GM19238 (cell line): ENCODE measurements around the gene NAV2.

Experiments
- DNase-seq: peaks from one replicate; pipeline ENCODE4 v3.0.0; 2011; ENCODE audit warnings: low spot score; ENCODE audit not compliant: insufficient read length

The NAV2 gene

DNA sequence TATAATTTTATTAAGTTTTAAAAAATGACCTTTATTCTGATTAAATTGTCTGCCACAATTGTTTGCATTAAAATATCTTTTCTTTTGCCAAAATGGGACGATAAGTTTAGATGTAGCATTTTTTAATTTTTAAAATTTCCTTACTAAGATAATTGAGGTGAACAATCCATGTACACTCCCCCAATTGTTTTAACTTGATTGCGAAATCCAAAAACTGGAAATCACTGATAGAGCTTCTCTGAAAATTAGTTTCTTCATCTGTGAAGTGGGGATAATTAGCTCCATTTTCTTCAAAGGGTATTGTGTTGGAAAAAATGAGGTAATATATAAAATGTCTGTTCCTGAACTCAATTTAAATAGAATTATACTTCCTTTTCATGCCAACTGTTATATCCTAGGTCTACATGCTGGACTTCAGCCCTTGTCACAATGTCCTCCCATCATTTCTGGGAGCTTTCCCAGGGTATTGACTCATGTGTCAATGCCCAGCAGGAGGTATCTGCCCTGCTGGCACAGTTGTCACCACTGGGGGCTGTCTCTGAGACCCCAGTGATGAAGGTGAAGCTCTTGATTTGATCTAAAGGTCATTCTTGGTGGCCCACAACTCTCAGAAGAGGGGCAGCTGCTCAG lies 28.7 kb upstream of the NAV2 start:
- no peak for DNase-seq

DNA sequence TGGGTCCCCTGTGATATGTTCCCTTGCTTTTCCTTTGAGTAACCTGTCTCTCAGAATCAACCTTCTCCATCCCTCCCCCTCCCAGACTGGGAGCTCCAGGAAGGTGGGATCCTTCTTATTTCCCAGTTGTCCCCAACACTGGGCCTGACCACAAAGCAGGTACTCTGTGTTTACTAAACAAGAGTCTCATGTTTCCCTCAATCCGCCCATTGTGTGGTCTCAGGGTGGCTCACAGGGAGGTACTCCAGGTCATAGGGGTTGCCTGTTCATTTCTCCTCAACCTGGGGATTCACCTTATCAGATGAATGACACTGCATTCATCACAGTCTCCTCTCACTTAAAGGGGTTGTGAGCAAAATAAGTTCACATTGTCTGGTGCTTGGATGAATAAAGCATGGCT lies 26.4 kb upstream of the NAV2 start:
- DNase-seq = no peak

DNA sequence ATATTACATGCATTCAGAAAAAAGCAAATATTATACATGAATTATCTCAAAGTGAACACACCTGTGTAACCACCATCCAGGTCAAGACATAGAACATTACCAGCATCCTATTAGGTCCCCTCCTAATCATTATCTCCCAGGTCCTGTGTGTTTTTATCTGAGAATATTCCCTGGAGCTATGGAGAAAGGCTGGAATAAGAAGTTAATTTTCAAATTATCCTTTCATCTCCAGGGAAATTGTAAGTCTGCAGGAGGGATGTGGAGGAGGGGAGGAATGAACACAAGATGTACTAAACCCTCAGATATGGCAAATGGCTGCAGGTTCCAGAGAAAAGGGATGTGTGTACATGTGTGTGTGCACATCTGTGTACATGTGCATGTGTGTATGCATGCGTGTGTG lies 25.2 kb upstream of the NAV2 start:
- DNase-seq = no peak

DNA sequence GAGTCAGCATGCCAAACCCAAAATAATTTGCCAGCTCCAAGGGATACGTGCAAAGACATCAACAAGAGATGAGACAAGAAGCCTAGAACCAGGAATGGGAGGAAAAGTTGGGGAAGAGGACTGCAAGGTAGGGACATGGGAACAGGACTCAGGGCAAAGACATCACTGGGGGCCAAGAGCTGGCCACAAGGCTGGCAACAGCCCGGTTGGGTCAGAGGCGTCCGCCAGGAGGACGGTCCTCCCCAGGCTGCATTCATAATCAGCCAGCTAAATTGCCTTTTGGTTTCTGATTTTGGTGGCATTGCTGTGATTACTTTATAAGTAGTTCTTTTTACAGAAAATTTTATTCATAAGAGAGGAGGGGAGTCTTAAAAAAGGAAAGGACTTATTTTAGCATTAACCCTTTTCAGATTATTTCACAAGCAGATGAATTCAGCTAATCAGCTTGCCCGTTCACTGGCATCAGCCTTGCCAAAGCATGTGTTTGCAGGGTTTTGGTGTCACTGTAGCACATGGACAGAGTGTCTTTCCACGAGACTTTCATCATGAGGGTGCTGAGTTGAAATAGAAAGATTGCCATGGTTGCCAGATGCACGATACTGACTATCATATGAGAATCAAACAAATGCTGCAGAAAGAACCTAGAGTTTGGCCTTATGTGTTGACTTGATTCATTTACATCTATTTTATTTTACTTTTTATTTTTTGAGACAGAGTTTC lies 23.2 kb upstream of the NAV2 start:
- no peak for DNase-seq

DNA sequence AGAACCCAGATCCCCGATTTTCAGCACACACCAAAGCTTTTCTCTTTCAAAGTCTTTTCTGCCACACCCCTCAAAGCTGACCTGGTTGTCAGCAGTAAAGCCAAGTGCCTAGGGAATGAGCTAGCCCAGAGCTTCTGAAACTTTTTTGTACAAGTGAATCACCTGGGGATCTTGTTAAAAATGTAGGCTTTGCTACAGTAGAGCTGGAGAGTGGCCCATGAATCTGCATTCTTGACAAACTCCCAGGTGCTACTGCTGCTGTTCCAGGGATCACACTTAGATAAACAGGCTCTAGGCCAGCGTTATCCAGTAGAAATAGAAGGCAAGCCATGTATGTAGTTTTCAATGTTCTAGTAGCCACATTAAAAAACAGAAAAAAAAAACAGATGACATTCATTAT lies 21.8 kb upstream of the NAV2 start:
- no peak for DNase-seq

DNA sequence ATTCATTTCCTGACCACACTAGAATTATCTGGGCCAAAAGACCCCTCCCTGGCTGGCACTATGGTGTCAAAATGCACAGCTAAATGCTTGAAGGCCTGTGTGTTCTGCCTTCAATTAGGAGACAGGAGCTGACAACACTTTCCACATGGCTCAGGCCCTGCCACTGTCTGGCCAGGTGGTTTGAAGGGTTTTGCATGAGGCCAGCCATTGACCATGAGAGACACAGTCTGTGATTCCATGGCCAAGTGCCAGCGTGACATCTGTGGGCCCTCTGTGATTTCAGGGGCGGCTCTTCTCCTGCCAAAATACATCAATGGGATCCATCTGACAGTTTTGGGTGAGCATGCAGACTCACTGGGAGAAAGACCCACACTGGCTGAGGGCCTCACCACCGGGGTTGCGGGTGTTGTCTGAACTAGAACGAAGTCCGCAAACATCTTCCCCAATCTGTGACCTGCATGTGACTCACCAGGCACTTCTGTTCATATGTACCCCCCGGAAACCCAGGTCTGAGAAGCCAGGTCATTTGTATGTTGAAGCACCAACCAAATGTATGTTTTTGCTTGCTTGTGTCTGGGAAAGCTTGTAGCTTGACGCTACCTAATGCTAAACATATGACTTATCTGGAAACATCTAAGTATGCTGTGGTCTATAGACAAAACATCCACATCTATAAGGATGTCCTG lies 20.7 kb upstream of the NAV2 start:
- no peak for DNase-seq

DNA sequence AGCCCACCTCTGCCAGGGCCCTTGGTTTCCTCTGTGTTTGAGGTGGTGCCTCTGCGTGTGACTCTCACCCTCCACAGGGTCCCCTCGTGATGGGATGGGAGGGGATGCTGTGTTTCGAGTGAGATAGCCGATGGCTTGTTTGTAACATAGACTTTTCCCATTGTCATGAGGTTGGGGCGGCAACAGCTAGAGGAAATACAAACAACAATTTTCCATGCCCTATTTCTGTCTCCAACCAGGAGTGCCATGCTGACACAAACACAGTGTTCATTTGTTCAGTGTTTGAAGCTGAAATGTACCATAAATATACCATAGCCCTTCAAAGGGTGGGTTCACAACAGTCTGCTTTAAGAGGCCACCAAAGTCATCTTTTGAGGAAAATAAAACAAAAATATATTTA lies 19.5 kb upstream of the NAV2 start:
- DNase-seq = no peak

DNA sequence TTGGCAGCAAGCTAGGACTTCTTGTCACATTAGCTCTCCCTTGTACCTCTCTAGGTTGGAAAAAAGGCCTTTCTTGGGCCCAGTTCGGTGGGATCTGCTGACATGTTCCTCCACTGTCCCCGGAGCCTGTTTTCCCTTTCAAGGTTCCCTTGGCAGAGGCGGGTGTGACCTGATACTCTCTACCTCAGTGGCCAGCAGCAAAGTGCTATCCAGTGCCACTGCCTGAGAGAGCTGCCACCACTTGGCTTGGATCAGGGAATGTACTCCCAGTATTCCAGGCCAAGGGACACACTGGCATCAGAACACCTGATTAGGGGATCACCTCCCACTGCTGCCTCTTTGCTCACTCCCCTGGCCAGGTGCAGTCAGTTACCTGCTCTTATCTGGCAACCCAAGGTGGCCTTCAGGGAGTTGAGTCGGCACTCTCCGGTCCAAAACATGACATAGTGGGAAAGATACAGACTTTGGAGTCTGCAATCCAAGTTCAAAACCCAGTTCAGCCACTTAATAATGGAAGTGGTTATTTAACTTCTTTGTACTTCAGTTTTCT lies 17.8 kb upstream of the NAV2 start:
- DNase-seq = no peak

DNA sequence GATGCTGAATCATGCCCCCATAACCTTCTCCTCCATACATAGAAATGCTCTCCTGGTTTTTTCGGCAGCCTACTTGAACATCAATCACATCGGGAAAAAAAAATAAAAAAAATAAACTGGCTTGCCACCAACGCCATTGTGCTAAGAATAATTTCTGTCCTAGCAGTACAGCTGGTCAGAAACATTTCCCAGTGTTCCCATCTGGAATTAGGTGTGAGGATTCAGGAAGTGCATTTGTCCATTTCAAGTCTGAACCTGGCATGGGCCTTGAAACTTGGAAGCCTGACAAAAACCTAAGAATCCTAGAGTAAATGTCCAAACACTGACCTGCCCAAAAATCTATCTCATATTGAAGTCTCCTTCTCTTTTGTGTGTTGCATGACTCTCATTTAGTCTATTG lies 16.6 kb upstream of the NAV2 start:
- no peak for DNase-seq

DNA sequence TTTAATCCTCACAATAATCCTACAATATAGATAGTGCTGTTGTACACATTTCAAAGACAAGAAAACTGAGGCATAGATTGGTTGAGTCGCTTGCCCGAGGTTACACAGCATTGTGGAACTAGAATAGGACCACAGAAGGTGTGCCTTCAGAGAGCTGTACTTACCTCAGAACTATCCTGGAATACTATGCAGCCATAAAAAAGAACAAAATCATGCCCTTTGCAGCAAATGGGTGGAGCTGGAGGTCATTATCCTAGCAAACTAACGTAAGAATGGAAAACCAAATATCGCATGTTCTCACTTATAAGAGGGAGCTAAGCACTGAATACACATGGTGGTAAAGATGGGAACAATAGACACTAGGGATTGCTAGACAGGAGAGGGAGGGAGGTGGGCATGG lies 15.7 kb upstream of the NAV2 start:
- DNase-seq = no peak

DNA sequence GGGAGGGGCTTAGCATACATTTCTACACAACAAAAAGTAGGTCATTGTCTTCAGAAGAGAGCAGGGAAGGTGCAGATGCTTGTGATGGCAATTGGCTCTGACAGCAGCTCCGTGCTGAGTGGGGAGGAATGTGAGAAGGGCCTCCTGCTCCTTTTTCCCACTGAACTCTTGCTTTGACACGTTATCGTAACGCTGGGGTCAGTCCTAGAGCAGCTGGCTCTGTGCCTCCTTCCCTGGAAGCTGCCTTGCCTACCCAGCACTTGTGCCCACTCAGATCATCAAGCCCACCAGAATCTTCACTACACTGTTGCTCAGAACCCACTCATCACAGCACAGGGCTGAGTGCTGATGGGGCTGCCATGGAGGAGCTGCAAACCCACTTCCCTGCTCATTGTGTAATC lies 14.9 kb upstream of the NAV2 start:
- DNase-seq = no peak

DNA sequence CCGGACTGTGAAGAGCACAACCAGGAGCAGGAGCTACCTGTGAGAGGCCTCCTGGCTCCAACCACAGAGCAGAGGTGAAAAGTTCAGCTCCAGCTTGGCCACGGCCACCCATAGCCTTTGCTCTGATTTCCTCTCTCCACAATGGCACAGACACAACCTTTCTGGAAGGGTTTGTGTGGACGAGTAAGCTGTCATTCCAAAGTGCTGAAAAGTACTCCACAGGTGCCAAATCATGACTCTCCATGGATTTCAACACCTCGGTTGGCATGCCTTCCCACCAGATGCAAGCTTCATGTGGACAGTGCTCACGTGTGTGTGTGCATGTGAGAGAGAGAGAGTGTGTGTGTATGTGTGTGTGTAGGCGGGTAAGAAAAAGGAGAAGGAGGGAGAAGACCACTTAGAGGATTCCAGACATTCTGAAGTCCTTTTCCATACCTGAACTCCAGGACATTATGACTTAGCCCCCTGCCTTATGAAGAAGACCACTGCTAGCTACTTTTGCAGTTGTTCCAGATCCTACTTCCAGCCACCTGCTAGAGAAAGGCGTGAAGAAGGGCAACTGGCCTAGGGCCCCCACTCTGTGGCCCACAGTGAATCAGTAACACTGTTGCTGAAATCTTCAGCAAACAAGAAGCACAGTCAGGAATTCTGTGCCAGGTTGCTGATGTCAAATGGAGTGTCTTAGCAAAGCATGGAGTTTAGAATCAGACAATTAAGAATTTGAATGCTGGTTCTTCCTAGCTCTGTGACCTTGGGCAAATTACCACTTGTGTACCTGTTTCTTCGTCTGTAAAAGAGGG lies 13.9 kb upstream of the NAV2 start:
- no peak for DNase-seq

DNA sequence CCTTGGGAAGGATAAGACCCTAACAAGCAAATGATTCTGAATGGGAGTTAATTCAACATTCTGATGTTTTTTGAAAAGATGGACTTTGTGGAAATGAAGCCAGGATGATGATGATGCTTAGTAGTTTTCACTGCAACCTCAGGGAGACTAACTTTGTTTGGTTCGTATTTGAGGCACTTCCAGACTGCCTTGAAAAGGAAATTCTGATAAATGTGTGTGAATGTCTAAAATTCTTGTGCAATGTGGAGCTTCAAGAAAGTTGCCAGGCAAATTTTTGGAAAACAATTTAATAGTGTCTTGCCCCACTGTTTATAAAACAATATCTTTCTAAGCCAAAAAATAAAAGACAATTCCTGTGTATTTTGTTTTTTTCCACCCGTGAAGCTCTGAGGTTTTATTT lies 11.2 kb upstream of the NAV2 start:
- no peak for DNase-seq

DNA sequence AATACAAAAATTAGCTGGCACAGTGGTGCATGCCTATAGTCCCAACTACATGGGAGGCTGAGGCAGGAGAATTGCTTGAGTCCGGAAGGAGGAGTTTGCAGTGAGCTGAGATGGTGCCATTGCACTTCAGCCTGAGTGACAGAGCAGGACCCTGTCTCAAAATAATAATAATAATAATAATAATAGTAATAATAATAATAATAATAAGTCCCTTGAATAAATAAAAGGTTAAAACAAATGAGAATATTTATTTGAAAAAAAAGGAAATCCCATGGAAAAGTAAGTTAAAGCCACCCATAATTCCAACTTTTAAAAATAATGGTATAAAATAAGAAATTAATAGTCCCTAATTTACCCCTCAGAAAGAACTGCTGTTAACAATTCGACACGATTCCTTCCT lies 10.0 kb upstream of the NAV2 start:
- no peak for DNase-seq

DNA sequence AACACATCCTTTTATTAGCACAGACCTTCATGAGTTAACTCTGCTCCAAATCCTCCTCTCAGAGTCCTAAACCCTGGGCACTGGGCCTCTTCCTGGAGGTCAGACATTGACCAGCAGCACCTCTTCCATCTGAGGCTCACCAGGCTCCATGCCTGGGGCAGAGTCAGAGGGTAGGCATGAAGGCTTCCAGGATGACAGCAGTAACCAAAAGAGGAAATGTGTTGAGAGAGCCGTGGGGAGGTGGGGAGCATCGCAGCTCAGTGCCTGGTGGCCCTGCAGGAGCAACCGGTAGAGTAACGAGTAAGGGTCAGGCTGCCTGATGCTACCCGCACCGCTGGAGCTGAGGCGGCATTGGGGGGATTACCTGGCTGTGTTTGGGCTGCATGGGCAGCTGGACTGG lies 9.4 kb upstream of the NAV2 start:
- no peak for DNase-seq

DNA sequence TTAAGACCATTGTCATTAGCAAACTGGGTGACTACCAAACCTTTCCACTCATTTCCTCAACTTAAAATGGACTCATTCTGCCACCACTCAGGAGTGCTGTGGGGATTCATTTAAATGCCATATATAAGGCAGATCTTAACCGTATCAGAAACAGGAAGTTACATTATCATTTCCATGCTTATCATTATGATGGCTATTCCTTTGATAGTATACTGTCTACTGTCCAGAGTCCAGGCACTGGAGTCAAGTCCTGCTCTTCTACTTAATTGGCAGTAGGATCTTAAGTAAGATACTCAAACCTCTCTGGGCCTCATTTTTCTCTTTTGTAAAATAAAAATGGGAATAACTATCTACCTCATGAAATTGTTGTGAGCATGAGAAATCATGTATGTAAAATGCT lies 8.4 kb upstream of the NAV2 start:
- no peak for DNase-seq

DNA sequence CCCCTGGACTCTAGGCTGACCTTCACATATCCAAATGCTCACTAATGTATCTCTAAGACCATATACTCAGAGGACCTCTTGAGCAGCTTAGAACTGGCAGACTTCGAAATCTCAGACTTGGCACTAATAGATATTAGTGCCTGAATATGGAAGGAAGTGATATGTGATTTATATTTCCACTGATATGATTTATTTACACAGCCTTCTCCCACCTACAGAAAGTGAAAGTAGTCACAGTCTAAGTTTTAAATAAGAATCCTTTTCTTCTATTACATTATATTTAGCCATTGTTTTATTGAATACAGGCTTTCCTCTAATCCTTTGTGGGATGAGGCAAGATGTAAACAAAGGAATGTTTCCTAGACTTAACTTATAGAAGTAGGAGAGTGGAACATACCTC lies 6.7 kb upstream of the NAV2 start:
- no peak for DNase-seq

DNA sequence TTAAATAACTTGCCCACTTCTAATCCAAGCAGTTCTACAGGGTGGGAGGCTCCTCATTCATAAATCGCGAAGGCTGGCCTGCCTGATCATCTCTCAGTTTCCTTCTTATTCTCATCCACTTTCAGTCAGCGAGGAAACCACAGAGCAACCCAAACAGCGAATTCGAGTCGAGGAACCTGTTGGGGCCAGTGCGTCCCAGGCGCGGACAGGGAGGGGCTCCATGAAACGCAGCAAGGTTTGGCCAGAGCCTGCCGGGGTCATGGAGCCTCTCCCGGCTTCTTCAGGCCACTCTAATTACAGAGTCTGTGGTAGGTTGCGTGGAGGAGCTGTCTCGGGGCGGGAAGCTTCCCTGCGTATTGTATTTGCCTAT lies 741 bp upstream of the NAV2 start:
- DNase-seq = no peak

DNA sequence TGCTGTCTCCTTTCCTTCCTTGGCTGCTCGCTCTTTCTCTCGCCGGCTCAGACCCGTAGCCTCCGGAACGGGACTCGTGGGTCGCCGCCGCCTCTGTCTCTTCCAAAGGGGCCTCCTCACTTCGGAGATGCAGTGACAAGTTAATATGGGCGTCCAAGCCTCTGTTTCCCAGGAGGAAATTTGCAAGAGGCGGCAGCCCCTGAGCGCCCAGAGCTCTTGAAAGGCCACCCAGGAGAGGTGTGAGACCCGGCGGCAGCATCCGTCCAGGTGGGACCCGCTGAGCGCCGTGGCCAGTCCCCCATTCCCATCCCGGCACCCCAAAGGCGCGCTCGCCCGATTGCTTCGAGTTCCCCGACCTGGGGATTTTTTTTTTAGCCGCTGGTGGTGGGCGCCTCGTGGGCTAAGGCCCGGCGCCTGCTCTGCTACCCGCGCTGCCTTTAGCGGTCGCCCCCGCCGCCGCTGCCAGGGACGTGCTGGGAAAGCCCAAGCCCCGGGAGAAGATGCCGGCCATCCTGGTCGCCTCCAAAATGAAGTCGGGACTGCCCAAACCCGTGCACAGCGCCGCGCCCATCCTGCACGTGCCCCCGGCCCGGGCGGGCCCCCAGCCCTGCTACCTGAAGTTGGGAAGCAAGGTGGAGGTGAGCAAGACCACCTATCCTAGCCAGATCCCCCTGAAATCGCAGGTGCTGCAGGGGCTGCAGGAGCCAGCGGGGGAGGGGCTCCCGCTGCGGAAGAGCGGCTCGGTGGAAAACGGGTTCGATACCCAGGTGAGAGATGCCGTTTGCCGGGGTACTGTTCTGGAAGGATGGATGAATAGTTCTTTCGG lies 772 bp downstream of the NAV2 start:
- DNase-seq = no peak

DNA sequence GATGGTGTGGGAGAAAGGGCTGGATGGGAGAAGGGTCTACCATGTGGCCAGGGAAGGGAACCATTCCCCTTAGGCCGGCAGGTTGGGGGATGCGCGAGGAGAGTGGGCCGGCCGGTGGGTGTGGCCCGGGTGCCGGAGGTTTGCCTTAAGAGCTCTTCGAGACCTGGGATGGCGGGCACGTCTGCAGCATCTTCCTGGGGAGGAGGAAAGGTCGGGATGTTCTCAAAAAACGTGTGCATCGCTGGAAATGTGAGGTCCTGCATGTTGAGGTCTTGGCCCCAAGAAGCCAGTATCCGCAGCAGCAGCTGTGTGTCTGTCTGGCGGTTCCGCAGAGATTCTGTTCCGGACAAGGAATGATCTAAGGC lies 1.4 kb downstream of the NAV2 start:
- no peak for DNase-seq
